Liver (tissue), 9 donors: ENCODE measurements around the gene HTR7. TPM values are rescaled to one million over a fixed set of nuclear protein-coding genes. Genes with fewer than 3 reads are reported as not detected.

Source experiments
- DNase-seq: peaks from one replicate; pipeline ENCODE4 v3.0.0-alpha.2; 2017; ENCODE audit warnings: low spot score
- H3K27ac ChIP-seq, 2 donors: one replicate each; pipeline ENCODE4 v1.7.0; 2013; ENCODE audit warnings: inconsistent platforms in 2 of 2, low read length in 2 of 2, control low read depth in 1 of 2, low read depth in 1 of 2, mild to moderate bottlenecking in 1 of 2
- H3K27me3 ChIP-seq, 4 donors: one replicate each; pipeline versions ENCODE4 v1.6.1 to v1.7.0; 2013; ENCODE audit warnings: low read length in 3 of 4, inconsistent platforms in 1 of 4, mild to moderate bottlenecking in 1 of 4, moderate library complexity in 1 of 4; ENCODE audit not compliant: control insufficient read depth in 4 of 4, insufficient read depth in 4 of 4
- H3K36me3 ChIP-seq, 4 donors: one replicate each; pipeline versions ENCODE4 v1.6.1 to v1.7.0; 2013; ENCODE audit warnings: low read length in 3 of 4, mild to moderate bottlenecking in 3 of 4, low read depth in 1 of 4, moderate library complexity in 1 of 4; ENCODE audit not compliant: control insufficient read depth in 4 of 4, insufficient read depth in 3 of 4
- H3K4me1 ChIP-seq, 4 donors: one replicate each; pipeline versions ENCODE4 v1.6.1 to v1.7.0; 2013; ENCODE audit warnings: low read length in 3 of 4, mild to moderate bottlenecking in 3 of 4, moderate library complexity in 1 of 4; ENCODE audit not compliant: control insufficient read depth in 4 of 4, insufficient read depth in 4 of 4
- H3K4me3 ChIP-seq, 3 donors: one replicate each; pipeline versions ENCODE4 v1.6.1 to v1.7.0; 2013; ENCODE audit warnings: low read length in 3 of 3, control low read depth in 1 of 3, low read depth in 1 of 3, mild to moderate bottlenecking in 1 of 3
- H3K9ac ChIP-seq, 2 donors: one replicate each; pipeline ENCODE4 v1.7.0; 2013; ENCODE audit warnings: low read length in 2 of 2, mild to moderate bottlenecking in 2 of 2, moderate library complexity in 2 of 2, control low read depth in 1 of 2, low read depth in 1 of 2
- H3K9me3 ChIP-seq, 4 donors: one replicate each; pipeline versions ENCODE4 v1.6.1 to v1.7.0; 2013; ENCODE audit warnings: low read length in 3 of 4; ENCODE audit not compliant: control insufficient read depth in 4 of 4
- ATF3 ChIP-seq: IDR thresholded peaks from 2 replicates; pipeline ENCODE4 v1.6.1; 2016; ENCODE audit warnings: antibody characterized with exemption
- CTCF ChIP-seq: fragments of 150-350 bp; IDR thresholded peaks from 2 replicates; pipeline ENCODE4 v1.5.1; 2017; ENCODE audit warnings: improper control_type of control experiment, low read depth, low read length; ENCODE audit not compliant: missing input control
- EGR1 ChIP-seq, 2 donors: IDR thresholded peaks; 2 replicates each; pipeline ENCODE4 v1.6.1; 2016 to 2018; ENCODE audit warnings: antibody characterized with exemption in 2 of 2, low read depth in 2 of 2
- FOXA1 ChIP-seq: IDR thresholded peaks from 2 replicates; pipeline ENCODE4 v1.6.1; 2016; ENCODE audit warnings: antibody characterized with exemption
- FOXA2 ChIP-seq: IDR thresholded peaks from 2 replicates; pipeline ENCODE4 v1.6.1; 2016; ENCODE audit warnings: antibody characterized with exemption
- GABPA ChIP-seq, 2 donors: IDR thresholded peaks in 1 of 2; conservative IDR thresholded peaks in 1 of 2; 2 replicates each; pipeline ENCODE4 v1.6.1; 2016; ENCODE audit warnings: antibody characterized with exemption in 2 of 2, mild to moderate bottlenecking in 1 of 2, moderate library complexity in 1 of 2
- HNF4A ChIP-seq, 2 donors: conservative IDR thresholded peaks; 2 replicates each; pipeline ENCODE4 v1.6.1; 2016; ENCODE audit warnings: antibody characterized with exemption in 2 of 2, mild to moderate bottlenecking in 2 of 2
- HNF4G ChIP-seq: IDR thresholded peaks from 2 replicates; pipeline ENCODE4 v1.6.1; 2016; ENCODE audit warnings: antibody characterized with exemption
- JUND ChIP-seq, 2 donors: IDR thresholded peaks; 2 replicates each; pipeline ENCODE4 v1.6.1; 2016; ENCODE audit warnings: antibody characterized with exemption in 2 of 2
- MAX ChIP-seq: IDR thresholded peaks from 2 replicates; pipeline ENCODE4 v1.6.1; 2016; ENCODE audit warnings: antibody characterized with exemption
- NR2F2 ChIP-seq: IDR thresholded peaks from 2 replicates; pipeline ENCODE4 v1.6.1; 2016; ENCODE audit warnings: antibody characterized with exemption
- RAD21 ChIP-seq, 2 donors: IDR thresholded peaks; 2 replicates each; pipeline ENCODE4 v1.6.1; 2016; ENCODE audit warnings: antibody characterized with exemption in 2 of 2, mild to moderate bottlenecking in 2 of 2
- REST ChIP-seq: IDR thresholded peaks from 2 replicates; pipeline ENCODE4 v1.6.1; 2016; ENCODE audit warnings: antibody characterized with exemption, mild to moderate bottlenecking
- RXRA ChIP-seq, 2 donors: IDR thresholded peaks; 2 replicates each; pipeline ENCODE4 v1.6.1; 2017 to 2018; ENCODE audit warnings: antibody characterized with exemption in 2 of 2, mild to moderate bottlenecking in 1 of 2
- SP1 ChIP-seq: IDR thresholded peaks from 2 replicates; pipeline ENCODE4 v1.6.1; 2018; ENCODE audit warnings: antibody characterized with exemption, mild to moderate bottlenecking
- YY1 ChIP-seq: IDR thresholded peaks from 2 replicates; pipeline ENCODE4 v1.6.1; 2016; ENCODE audit warnings: antibody characterized with exemption, mild to moderate bottlenecking
- ZBTB33 ChIP-seq: IDR thresholded peaks from 2 replicates; pipeline ENCODE4 v1.6.1; 2016; ENCODE audit warnings: antibody characterized with exemption
- WGBS: extraction: QIAGEN DNeasy Blood & Tissue Kit; methylation state at CpG from one replicate; pipeline ENCODE4 v1.1.7; 2013; 5-methylcytosine and 5-hydroxymethylcytosine counted together
- polyA plus RNA-seq, 2 donors: library from polyadenylated mRNA; stranded (reverse) in 1 of 2; unstranded in 1 of 2; fragments of 200-250 nt in 1 of 2; fragments of >200 nt in 1 of 2; fragmentation: Nextera tagmentation in 1 of 2; extraction: Ambion mirVana in 1 of 2; gene quantifications; one replicate each; pipeline versions ENCODE4 v1.2.1 to v1.2.3, GENCODE V29; 2013 to 2015
- total RNA-seq, 2 donors: library from RNA; depleted of rRNA; stranded (reverse); fragments of >200 nt; gene quantifications; one replicate each; pipeline ENCODE4 v1.2.3, GENCODE V29; 2014
- donor health status: healthy.
- donor health status: healthy.
- donor health status: healthy.
- donor health status: healthy.
- donor health status: healthy.

HTR7 gene
- total and polyA plus RNA-seq, 4 donors: 0.17 to 0.61 (median 0.18) TPM; not detected in 1

- Histone ChIP-seq H3K4me3 (no peak overlapping the region), H3K27me3 (peaks cover 0 to 6% (median 1%) of the 10 kb centered on the region in 4 donors), H3K9me3 (no peaks in the 10 kb centered on the region), H3K4me1 (no peaks in the 10 kb centered on the region), H3K27ac (no peak overlapping the region), H3K36me3 (no peaks in the 10 kb centered on the region), H3K9ac (no peak overlapping the region)
- WGBS: 71% methylated on average over 2 of the region's 2 CpGs
- TF ChIP-seq RXRA (IDR thresholded peaks at IDR 0.05) (no peak), JUND (IDR thresholded peaks at IDR 0.05) (no peak), ATF3 (no peak)
- DNase-seq: no peak
These were observed 117.6 kb downstream of the HTR7 start for GRCh38 chr10:90740265-90740664.

- H3K36me3 ChIP-seq: no peaks in the 10 kb centered on the region
- TF ChIP-seq HNF4A (conservative IDR thresholded peaks at IDR 0.05) (no peak), EGR1 (IDR thresholded peaks at IDR 0.05; ENCODE audit: low read depth in 2 of 2) (no peak), GABPA (IDR thresholded peaks at IDR 0.05 in 1 of 2, conservative IDR thresholded peaks at IDR 0.05 in 1 of 2) (no peak), RAD21 (IDR thresholded peaks at IDR 0.05) (no peak), REST (no peak), FOXA2 (no peak), ATF3 (no peak), CTCF (no peak), NR2F2 (no peak), ZBTB33 (no peak), HNF4G (no peak), FOXA1 (no peak), SP1 (no peak), MAX (no peak), YY1 (no peak), RXRA (IDR thresholded peaks at IDR 0.05) (no peak)
- no peak overlapping the region for H3K9ac ChIP-seq
- H3K27ac ChIP-seq: no peak overlapping the region
- DNase-seq: no peak
- no peak overlapping the region for H3K4me3 ChIP-seq
- WGBS: 60% methylated on average over 2 of the region's 2 CpGs
- no peaks in the 10 kb centered on the region for H3K4me1 ChIP-seq
- no peaks in the 10 kb centered on the region for H3K9me3 ChIP-seq
- peaks cover 0 to 3% (median 1%) of the 10 kb centered on the region in 4 donors for H3K27me3 ChIP-seq
These were observed 119.0 kb downstream of the HTR7 start for GRCh38 chr10:90738885-90739284.
